AG04449 (cell line): Measurements from ENCODE around the gene TAF11L11.
"Not testable (repeated sequence)": the region's sequence is repeated elsewhere in the genome, so short reads cannot be mapped to it uniquely, and the experiment has no call there.

Experiments
- CTCF ChIA-PET: fragments of 350-600 bp; formaldehyde crosslinking; extraction: SDS; loops from one replicate; lab custom pipeline; 2021; ENCODE audit warnings: antibody characterized with exemption; lab: Yijun Ruan, JAX
- POLR2A ChIA-PET: fragments of 400-600, 350-600 bp; formaldehyde crosslinking; extraction: SDS; loops from one replicate; lab custom pipeline; 2020; ENCODE audit warnings: antibody characterized with exemption, inconsistent platforms; lab: Yijun Ruan, JAX
- DNase-seq: peaks from one replicate; pipeline ENCODE4 v3.0.0-alpha.2; 2010; ENCODE audit warnings: low read depth, low spot score
- H3K4me3 ChIP-seq: 2 replicates; pipeline ENCODE4 v1.5.1; 2011; ENCODE audit warnings: low read depth, mild to moderate bottlenecking, control low read depth, low read length
- TF ChIP-seq, protein P1 (sequence below): IDR thresholded peaks from one replicate; pipeline ENCODE4 v1.5.1; 2011; ENCODE audit warnings: mild to moderate bottlenecking, moderate library complexity, low read length, control low read depth, inconsistent platforms; ENCODE audit not compliant: insufficient read depth; ENCODE audit errors: missing control alignments

Gene TAF11L11

DNA sequence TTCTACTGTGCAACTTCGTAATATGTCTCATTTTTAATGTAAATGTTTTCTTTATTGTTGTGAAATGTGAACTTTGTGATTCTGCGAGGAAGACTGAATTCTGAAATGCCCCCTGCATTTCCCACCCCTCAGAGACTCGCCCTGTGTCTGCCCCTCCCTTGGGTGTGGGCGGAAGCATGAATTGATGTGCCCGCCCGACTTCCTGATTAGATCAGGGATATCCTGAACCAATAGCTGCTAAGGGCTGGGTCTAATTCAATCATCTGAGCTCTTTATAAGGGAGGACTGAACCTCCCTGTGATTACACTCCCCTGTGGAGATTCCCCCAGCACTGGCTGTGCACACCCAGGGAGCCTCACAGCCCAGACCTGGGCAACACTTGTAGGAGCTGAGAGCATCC, at the start of gene TAF11L11:
Gene TAF11L11 (plus strand): TSS at position 304 of the 400 bp plus-strand sequence.
- DNase-seq, POLR2A ChIA-PET, H3K4me3 ChIP-seq, CTCF ChIA-PET: not testable (repeated sequence)

DNA sequence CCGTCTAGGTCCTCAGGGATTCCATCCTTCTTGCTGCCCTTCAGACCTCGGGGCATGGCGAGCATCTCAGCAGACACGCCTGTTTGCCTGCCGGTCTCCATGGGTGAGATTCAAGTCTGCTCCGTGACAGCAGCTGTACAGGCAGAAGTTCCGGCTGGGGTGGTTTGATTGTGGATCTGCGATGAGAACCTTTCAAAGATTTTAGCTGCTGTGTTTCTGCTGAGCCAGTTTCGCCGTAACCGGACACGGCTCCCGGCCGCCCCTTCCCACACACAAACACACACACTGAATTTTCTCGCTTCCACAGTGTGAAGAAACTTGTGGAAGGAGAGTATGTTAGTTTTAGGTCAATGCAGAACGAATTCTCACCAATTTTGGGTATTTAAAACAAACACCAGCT, 18.3 kb upstream of the TAF11L11 start, which contains the start of gene TAF11L7:
Gene TAF11L7 (minus strand): TSS at position 101 of the 400 bp plus-strand sequence.
- POLR2A ChIA-PET, CTCF ChIA-PET, DNase-seq, H3K4me3 ChIP-seq: not testable (repeated sequence)

DNA sequence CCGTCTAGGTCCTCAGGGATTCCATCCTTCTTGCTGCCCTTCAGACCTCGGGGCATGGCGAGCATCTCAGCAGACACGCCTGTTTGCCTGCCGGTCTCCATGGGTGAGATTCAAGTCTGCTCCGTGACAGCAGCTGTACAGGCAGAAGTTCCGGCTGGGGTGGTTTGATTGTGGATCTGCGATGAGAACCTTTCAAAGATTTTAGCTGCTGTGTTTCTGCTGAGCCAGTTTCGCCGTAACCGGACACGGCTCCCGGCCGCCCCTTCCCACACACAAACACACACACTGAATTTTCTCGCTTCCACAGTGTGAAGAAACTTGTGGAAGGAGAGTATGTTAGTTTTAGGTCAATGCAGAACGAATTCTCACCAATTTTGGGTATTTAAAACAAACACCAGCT, 13.1 kb upstream of the TAF11L11 start, which contains the start of gene TAF11L8:
Gene TAF11L8 (minus strand): TSS at position 101 of the 400 bp plus-strand sequence.
- DNase-seq, POLR2A ChIA-PET, CTCF ChIA-PET, H3K4me3 ChIP-seq: not testable (repeated sequence)

DNA sequence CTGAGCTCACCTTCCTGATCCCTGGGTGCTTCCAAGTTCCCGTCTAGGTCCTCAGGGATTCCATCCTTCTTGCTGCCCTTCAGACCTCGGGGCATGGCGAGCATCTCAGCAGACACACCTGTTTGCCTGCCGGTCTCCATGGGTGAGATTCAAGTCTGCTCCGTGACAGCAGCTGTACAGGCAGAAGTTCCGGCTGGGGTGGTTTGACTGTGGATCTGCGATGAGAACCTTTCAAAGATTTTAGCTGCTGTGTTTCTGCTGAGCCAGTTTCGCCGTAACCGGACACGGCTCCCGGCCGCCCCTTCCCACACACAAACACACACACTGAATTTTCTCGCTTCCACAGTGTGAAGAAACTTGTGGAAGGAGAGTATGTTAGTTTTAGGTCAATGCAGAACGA, 9.7 kb upstream of the TAF11L11 start, which contains the start of gene TAF11L9:
Gene TAF11L9 (minus strand): TSS at position 140 of the 400 bp plus-strand sequence.
- H3K4me3 ChIP-seq, POLR2A ChIA-PET, CTCF ChIA-PET, DNase-seq: not testable (repeated sequence)

DNA sequence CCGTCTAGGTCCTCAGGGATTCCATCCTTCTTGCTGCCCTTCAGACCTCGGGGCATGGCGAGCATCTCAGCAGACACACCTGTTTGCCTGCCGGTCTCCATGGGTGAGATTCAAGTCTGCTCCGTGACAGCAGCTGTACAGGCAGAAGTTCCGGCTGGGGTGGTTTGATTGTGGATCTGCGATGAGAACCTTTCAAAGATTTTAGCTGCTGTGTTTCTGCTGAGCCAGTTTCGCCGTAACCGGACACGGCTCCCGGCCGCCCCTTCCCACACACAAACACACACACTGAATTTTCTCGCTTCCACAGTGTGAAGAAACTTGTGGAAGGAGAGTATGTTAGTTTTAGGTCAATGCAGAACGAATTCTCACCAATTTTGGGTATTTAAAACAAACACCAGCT, 6.3 kb upstream of the TAF11L11 start, which contains the start of gene TAF11L10:
Gene TAF11L10 (minus strand): TSS at position 101 of the 400 bp plus-strand sequence.
- CTCF ChIA-PET, POLR2A ChIA-PET, DNase-seq, H3K4me3 ChIP-seq: not testable (repeated sequence)

DNA sequence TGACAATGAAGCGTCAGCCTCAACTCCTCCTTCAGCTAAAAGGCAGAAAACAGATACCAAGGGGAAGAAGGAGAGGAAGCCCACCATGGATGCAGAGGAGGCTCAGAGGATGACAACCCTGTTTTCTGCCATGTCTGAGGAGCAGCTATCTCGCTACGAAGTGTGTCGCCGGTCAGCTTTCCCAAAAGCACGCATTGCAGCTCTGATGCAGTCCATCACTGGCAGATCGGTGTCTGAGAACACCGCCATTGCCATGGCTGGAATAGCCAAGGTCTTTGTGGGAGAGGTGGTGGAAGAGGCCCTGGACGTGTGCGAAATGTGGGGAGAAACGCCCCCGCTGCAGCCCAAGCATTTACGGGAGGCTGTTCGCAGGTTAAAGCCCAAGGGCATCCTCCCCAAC, 968 bp downstream of the TAF11L11 start:
- ChIA-PET CTCF (no interaction called here), POLR2A (no interaction called here)
- TF ChIP-seq, protein P1, sequence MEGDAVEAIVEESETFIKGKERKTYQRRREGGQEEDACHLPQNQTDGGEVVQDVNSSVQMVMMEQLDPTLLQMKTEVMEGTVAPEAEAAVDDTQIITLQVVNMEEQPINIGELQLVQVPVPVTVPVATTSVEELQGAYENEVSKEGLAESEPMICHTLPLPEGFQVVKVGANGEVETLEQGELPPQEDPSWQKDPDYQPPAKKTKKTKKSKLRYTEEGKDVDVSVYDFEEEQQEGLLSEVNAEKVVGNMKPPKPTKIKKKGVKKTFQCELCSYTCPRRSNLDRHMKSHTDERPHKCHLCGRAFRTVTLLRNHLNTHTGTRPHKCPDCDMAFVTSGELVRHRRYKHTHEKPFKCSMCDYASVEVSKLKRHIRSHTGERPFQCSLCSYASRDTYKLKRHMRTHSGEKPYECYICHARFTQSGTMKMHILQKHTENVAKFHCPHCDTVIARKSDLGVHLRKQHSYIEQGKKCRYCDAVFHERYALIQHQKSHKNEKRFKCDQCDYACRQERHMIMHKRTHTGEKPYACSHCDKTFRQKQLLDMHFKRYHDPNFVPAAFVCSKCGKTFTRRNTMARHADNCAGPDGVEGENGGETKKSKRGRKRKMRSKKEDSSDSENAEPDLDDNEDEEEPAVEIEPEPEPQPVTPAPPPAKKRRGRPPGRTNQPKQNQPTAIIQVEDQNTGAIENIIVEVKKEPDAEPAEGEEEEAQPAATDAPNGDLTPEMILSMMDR: no peak
- no peak overlapping the region for H3K4me3 ChIP-seq
- no peak for DNase-seq

DNA sequence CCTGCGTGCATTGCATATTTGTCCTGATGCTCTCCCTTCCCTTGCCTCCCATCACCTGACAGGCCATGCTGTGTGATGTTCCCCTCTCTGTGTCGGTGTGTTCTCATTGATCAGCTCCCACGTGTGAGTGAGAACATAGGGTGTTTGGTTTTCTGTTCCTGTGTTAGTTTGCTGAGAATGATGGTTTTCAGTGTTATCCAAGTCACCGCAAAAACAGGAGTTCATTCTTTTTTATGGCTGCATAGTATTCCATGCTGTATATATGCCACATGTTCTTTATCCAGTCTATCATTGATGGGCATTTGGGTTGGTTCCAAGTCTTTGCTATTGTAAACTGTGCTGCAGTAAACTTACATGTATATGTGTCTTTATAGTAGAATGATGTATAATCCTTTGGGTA, 3.5 kb downstream of the TAF11L11 start:
- POLR2A ChIA-PET, CTCF ChIA-PET, DNase-seq, H3K4me3 ChIP-seq: not testable (repeated sequence)

DNA sequence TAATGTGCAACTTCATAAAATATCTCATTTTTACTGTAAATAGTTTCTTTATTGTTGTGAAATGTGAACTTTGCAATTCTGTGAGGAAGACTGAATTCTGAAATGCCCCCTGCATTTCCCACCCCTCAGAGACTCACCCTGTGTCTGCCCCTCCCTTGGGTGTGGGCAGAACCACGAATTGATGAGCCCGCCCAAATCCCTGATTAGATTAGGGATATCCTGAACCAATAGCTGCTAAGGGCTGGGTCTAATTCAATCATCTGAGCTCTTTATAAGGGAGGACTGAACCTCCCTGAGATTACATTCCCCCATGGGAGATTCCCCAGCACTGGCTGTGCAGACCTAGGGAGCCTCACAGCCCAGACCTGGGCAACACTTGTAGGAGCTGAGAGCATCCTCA, 6.1 kb downstream of the TAF11L11 start, which contains the start of gene TAF11L12:
Gene TAF11L12 (plus strand): TSS at position 301 of the 400 bp plus-strand sequence.
- POLR2A ChIA-PET, CTCF ChIA-PET: not testable (repeated sequence)

DNA sequence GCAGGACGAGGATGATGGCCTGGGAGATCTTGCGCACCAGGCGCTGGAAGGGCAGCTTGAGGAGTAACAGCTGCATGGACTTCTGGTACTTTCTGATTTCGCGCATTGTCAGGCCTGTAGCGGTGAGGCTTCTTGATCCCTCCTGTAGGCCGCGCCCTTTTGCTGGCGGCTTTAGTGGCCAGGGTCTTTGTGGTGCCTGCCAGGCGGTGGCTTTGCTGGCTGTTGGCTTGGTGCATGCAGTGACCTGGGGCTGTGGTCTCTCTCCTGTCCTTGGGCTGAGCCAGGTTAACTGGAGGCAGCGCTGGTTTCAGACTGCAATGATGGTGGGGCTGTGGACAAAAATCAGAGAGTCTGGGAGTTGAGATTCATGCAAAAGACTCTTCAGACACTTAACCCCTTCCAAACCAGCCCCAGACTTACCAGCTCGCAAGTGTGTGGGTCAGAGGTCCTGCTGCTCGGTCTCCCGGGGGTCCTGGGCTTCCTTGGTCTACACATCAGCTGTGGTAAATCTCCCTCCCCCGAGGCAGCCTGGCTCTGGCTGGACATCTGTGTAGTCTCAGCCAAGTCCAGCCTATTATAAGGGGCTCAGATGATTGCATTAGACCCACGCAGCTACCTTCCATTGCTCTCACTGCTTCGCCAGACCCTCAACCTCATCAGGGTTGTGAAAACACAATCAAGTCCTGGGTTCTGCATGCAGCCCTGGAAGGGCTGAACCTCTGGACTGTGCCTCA, 11.1 kb downstream of the TAF11L11 start:
- POLR2A ChIA-PET: no interaction called here
- CTCF ChIA-PET: no interaction called here
- no peak for DNase-seq
- TF ChIP-seq, protein P1: no peak
- H3K4me3 ChIP-seq: no peak overlapping the region

More for the DNA sequence above, 6.1 kb downstream of the TAF11L11 start, which contains the start of gene TAF11L12:
- H3K4me3 ChIP-seq, DNase-seq: not testable (repeated sequence)

DNA sequence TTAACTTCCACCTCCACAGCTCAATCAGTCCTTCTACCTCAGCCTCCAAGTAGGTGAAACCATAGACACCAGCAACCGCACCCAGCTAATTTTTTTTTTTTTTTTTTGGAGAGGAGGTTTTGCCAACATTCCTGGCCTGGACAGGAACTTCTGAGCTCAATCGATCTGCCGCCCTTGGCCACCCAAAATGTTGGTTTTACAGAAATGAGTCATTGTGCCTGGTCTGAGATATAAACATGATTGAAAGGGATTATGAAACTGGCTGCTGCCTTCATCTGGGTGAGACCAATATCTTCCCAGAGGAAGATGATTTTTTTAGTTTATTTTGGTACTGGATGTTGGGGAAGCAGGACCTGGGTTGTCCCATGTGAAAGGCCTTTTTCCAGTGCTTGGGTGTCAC, 15.4 kb downstream of the TAF11L11 start:
- TF ChIP-seq, protein P1: no peak
- DNase-seq: no peak
- H3K4me3 ChIP-seq: no peak overlapping the region
- ChIA-PET POLR2A (no interaction called here), CTCF (no interaction called here)
